Activated T-helper 1 cell treated with Interleukin-2 at 50 U/mL for 16 hours (primary cell): Measurements from ENCODE around the gene HFM1.
"Not testable (repeated sequence)": the region's sequence is repeated elsewhere in the genome, so short reads cannot be mapped to it uniquely, and the experiment has no call there.

Source experiments
- DNase-seq: peaks from one replicate; pipeline ENCODE4 v3.0.0-alpha.2; 2020; ENCODE audit warnings: low read depth

Gene HFM1

DNA sequence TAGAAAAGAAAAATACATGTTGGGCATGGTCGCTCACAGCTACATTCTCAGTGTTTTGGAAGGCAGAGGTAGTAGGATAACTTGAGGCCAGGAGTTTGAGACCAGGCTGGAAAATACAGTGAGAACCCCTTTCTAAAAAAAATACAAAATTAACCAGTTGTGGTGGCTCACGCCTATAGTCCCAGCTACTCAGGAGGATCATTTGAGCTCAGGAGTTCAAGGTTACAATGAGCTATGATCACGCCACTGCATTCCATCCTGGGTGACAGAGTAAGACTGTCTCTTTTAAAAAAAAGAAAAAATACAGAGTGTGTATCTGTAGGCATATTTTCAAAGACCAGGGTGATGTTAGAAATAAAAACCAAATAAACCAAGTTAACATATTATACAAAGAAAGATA, 57.8 kb downstream of the HFM1 start:
- no peak for DNase-seq

DNA sequence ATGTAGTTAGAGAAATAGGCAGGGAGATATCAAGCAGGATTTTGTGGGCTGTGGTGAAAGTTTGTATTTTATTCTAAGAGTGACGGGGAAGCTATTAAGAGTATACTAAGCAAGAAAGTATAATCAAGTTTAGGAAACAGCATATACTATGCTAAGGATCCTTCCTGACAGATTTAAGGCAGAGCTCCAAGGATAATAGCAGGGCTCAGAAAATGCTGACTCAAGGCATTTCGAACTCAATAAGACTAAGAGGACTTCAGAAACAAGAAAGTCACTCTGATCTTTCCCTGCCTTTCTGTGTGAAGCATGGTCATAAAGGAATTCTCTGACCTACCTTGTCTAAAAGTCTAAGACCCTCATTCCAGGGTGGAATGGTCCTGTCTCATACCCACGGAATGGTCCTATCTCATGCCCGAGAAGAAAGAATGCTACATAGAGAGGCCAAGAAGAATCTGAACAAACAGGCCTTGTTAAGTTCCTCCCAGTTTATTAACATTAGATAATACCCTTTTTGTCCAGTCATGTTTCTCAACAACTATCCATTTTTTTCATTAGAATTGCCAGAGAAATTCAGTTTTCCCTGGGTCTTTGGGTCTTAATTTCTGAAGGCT, 59.1 kb downstream of the HFM1 start:
- no peak for DNase-seq

DNA sequence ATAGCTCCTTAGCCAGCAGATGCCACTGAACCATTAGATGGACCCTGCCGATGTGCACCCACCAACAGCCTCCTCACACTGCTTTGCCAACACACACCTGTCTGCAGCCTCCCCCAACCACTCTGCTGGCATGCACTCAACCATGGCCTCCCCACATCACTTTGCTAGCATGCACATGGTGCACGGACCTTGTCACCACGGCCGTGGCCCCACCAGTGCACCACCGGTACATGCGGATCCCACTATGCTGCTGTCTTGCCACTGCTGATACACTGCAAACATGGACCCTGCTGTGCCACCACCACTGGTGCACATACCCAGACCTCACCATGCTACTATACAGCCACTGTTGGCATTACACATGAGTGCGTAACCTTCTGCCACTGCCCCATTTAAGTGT, 66.1 kb downstream of the HFM1 start:
- DNase-seq: no peak

DNA sequence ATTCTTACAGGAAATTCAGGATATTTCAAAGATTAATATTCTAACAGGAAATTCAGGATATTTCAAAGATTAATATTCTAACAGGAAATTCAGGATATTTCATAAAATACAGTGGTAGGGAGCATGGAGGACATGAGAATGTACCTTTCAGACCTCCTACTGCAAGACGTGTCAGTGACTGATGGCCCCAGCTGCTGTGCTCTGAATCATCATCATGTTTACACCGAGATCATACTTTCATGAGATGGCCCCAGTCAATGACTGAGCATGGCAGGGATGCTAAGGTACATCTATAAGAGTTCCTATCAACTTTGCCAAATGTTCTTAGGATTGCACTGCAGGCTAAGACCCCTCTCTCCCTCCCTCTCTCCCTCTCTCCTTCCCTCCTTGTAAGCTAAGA, 69.0 kb downstream of the HFM1 start:
- DNase-seq: no peak

DNA sequence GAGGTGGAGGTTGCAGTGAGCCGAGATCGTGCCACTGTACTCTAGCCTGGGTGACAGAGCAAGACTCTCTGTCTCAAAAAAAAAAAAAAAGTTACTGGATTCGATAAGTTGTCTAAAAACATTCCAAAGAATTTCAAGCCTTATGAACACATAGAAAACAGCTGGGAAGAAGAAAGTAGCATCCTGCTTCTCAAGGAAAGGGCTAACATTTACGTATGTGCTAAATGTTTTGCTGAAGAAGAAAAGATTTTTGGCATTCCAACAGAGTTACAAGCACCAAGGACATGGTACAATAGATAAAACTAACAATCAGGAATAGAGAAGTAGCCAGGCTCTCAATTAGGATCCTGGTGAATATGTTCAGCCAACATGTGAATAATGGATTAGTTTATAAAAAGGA, 69.8 kb downstream of the HFM1 start:
- no peak for DNase-seq

DNA sequence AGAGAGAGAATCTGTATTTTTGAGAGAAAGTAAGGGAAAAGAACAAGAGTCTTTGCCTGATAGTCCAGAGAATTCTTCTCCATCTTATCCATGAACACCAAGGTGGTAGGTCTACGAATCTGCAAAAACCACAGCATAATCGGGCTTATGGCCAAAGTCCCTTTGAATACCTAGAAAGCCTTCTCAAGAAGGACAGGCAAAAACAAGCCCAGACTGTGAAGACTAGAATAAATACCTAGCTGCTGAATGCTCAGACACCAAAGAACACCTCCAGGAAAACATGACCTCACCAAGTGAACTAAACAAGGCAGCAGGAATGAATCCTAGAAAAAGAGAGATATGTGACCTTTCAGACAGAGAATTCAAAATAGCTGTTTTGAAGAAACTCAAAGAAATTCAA, 79.2 kb downstream of the HFM1 start:
- no peak for DNase-seq

DNA sequence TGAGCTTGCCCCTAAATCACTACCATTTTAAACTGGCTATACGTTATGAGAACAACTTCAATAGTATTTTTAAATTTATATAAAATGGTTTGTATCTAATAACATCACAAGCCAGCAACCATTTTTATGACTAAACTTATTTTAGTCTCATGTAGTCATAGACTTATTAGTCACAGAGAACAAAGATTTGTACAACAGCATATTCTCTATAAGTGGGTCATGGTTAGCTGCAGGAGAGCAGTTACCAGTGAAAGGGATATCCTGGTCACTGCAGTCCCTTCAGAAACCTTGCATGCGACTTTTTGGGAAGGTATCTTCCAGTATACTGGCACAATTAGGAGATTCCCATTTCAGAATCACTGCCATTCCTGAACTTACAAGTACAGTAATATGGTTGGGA, 90.0 kb downstream of the HFM1 start:
- DNase-seq: no peak

DNA sequence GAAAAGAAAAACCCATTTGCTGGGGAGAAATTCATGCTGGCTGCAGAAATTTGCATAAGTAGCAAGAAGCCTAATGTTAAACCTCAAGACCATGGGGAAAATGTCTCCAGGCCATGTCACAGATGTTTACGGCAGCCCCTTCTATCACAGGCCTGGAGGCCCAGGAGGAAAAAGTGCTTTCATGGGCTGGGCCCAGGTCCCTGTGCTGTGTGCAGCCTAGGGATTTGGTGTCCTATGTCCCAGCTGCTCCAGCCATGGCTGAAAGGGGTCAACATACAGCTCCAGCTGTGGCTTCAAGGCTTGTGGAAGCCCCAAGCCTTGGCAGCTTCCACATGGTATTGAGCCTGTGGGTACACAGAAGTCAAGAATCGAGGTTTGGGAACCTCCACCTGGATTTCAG, 93.0 kb downstream of the HFM1 start:
- DNase-seq: no peak

DNA sequence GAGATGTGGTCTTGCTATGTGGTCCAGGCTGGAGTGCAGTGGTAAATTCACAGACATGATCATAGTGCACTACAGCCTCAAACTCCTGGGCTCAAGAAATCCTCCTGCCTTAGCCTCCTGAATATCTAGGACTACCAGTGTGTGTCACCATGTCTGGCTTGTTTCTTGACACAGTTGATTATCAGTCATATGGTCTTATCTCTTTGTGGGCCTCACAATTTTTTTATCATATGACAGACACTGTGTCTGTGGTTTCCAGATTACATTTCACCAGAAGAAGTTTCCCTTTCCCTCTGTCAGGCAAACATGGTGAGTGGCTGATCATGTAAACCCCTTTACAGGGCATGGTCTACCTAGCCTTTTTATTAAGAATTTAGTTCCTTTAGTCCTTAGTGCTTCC, 96.1 kb downstream of the HFM1 start:
- no peak for DNase-seq

DNA sequence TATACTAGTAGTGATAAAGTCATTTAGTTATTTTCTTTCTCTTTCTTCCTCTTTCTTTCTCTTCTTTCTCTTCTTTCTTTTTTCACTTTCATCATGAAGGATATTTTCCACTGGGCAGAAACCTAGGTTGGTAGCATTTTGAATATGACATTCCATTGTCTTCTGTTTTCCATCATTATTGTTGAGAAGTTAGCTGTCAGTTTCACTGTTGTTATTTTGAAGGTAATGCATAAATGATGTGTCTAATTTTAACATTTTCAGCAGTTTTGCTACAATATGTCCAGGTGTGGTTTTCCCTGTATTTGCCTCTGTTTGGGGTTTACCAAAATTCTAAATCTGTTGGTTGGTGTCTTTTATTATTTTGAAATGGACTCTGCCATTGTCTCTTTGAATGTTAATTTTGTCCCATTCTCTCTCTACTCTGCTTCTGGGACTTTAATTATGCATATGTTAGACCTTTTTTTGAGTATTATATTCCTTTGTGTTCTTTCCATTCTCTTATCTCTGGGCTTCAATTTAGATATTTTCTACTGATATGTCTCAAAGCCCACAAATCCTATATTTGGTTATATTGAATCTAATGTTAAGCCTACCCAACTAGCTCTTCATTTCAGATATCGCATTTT, 96.7 kb downstream of the HFM1 start:
- DNase-seq: no peak

DNA sequence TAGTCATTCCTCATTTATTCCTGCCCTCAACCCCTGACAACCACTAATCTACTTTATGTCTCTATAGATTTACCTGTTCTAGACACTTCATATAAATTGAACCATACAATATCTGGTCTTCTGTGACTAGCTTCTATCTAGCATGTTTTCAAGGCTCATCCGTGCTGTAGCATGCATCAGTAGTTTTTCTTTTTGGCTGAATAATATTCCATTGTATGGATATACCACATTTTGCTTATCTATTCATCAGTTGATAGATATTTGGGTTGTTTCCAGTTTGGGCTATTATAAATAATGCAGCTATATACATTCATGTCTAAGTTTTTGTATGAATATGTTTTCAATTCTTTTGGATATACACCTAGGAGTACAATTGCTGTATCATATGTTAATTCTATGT, 101.5 kb downstream of the HFM1 start:
- DNase-seq: no peak

DNA sequence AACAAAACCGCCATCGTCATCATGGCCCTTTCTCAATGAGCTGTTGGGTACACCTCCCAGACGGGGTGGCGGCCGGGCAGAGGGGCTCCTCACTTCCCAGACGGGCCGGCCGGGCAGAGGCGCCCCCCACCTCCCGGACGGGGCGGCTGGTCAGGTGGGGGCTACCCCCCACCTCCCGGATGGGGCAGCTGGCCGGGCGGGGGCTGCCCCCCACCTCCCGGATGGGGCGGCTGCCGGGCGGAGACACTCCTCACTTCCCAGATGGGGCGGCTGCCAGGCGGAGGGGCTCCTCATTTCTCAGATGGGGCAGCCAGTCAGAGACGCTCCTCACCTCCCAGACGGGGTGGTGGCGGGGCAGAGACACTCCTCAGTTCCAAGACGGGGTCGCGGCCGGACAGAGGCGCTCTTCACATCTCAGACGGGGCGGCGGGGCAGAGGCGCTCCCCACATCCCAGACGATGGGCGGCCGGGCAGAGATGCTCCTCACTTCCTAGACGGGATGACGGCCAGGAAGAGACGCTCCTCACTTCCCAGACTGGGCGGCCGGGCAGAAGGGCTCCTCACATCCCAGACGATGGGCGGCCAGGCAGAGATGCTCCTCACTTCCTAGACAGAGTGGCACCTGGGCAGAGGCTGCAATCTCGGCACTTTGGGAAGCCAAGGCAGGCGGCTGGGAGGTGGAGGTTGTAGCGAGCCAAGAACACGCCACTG, 115.6 kb downstream of the HFM1 start:
- not testable (repeated sequence) for DNase-seq

DNA sequence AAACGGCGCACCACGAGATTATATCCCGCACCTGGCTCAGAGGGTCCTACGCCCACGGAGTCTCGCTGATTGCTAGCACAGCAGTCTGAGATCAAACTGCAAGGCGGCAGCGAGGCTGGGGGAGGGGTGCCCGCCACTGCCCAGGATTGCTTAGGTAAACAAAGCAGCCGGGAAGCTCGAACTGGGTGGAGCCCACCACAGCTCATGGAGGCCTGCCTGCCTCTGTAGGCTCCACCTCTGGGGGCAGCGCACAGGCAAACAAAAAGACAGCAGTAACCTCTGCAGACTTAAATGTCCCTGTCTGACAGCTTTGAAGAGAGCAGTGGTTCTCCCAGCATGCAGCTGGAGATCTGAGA, 117.7 kb downstream of the HFM1 start:
- DNase-seq: not testable (repeated sequence)

DNA sequence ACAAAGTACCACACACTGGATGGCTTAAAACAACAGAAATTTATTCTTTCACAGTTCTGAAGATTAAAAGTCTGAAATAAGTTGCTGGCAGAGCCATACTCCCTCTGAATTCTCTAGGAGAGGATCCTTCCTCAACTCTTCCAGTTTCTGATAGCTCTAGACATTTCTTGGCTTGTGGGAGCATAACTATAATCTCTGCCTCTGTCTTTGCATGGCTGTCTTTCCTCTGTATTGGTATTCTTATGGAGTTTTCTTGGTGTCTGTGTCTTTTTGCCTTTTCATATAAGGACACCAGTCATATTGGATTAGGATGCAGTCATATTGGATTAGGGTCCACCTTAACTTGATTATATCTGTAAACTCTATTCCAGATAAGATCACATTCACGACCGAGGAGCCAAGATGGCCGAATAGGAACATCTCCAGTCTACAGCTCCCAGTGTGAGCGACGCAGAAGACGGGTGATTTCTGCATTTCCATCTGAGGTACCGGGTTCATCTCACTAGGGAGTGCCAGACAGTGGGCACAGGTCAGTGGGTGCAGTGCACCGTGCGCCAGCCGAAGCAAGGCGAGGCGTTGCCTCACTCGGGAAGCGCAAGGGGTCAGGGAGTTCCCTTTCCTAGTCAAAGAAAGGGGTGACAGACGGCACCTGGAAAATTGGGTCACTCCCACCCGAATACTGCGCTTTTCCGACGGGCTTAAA, 118.2 kb downstream of the HFM1 start:
- DNase-seq: not testable (repeated sequence)

DNA sequence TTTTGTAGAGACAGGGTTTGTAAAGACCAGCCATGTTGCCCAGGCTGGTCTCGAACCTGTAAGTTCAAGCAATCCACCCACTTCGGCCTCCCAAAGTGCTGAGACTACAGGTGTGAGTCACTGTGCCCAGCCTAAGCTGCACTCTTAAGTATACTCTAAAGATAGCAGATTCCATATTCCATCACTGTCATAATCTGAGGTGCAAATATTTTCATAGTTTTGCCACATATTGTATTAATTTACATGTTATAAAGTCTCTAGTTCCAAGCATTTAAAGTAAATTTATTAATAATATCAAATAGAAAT, 121.3 kb downstream of the HFM1 start:
- DNase-seq: no peak

DNA sequence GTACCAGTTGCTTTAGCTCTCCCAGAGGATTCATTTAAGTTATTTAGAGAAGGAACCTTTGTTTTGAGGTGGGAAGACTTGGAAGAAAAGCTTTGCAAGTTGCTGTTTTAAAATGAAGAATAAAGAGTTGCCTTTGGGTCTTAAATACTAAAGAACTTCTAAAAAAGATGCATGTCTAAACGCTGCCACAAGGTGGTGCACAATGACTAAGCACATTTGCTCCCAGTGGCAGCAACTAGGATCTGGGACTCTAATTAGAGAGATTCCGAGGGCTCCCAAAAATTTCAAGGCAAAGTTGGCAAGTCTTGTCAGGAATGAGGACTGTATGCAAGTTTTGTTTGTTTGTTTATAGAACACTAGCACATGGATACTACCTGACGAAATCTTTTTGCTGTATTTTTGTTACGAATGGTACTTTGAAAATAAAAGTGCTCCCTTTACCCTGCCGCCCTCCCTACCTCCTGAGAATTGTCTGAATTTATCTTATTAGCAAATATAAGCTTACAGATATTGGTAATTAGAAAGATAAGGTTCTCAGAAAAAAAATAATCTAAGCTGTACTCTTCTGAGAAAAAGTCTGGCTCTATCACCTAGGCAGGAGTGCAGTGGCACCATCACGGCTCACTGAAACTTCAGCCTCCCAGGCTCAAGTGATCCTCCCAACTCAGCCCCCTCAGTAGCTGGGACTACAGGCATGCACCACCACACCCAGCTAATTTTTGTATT, 121.8 kb downstream of the HFM1 start:
- DNase-seq: no peak

DNA sequence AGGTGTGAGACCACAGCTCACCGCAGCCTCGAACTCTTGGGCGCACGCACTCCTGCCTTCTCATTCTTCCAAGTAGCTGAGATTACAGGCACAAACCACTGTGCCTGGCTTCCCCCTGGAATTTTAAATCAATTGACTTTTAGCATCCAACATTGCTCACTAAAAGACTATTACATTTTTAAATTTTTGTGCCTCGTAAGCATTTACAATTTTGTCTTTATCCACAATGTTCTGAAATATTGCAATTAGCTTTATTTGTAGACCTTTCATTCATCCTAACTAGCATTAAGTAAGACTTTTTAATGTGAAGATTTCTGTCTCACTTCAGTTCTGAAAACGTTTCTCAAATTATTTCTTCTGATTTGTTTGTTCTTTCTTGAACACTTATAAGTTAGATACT, 122.9 kb downstream of the HFM1 start:
- no peak for DNase-seq

DNA sequence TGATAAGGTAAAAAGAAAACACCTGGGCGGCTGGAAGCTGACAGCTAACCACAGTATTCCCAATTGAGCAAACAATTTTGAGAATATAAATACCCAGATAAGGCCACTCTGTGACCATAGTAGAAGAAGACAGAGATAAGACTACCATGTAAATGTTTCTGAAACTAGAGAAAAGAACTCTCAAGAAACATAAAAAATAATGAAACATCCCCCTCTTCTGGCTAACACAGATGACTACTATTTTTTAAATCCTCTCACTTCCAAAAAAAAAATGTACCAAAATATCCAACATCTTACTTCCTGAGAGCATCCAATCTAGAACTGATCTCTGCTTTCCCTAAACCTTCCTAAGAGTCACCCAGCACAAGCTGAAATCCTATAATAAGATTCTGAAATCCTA, 125.9 kb downstream of the HFM1 start:
- no peak for DNase-seq

DNA sequence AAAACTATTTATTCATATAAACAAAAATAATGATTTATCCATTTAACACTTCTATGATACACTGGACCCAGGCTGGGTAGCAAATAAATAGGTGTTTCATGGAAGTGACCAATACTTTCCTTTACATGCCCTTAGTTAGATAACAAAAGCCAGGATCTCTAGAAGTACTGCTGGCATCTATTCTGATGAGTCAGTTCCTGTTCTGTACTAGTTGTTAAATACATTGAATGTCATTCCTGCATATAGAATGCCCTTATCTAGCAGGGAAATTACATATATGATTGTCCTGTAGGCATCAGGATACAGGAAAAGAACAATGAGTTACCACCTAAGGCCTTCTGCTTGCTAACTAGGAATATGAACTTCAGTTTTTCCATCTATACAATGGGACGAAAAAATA, 130.8 kb downstream of the HFM1 start:
- DNase-seq: no peak

DNA sequence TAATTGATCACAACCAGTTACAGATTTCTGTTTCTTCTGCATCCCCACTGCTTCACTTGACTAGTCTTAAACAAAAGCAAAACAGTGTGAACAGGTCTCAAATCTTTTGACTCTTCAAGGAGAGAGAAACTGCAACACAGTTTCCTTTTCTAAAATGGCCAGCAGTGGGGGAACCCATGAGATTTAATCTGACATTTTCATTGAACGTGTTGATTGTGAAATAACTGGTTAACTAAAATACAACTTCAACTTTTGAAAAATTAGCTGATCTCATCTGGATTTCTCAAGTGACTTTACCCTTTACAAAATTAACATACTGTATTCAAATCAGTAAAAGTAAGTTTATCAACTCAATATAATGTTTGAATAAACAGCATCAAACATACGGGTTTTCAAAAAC, 143.0 kb downstream of the HFM1 start:
- DNase-seq: no peak

DNA sequence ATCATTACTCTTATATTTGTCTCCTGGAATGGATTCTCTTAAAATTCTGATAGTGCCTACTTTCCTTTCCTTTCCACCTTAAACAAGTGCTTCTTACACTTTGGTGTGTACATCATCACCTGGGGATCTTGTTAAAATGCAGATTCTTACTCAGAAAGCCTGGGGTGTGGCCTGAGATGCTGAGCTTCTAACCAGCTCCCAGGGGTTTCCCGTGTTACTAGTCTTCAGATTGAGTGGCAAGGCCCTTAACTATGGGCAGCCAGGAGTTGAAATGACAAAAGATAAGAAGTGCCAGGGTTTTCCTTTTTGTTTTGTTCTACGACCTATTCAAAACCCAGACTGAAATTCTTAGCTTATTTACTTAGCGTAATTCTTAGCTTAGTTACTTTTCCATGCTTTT, 159.2 kb downstream of the HFM1 start:
- no peak for DNase-seq

DNA sequence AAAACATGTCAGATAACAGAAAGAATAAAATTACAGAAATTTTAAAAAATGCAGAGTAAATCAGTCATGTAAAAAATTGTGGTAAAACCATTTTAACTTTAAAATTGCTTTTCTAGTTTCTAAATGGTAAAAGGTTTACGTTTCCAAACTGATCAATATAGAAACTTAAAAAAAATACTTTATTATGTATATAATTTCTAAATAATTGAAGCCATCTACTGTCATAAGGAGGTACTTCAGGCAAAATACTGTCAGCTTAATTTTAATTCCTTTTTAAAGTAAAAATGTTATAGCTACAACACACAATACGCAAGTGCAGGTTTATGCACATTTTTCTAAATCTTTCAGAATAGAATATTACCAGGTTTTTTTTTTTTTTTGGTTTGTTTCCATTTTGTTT, 159.9 kb downstream of the HFM1 start:
- no peak for DNase-seq

DNA sequence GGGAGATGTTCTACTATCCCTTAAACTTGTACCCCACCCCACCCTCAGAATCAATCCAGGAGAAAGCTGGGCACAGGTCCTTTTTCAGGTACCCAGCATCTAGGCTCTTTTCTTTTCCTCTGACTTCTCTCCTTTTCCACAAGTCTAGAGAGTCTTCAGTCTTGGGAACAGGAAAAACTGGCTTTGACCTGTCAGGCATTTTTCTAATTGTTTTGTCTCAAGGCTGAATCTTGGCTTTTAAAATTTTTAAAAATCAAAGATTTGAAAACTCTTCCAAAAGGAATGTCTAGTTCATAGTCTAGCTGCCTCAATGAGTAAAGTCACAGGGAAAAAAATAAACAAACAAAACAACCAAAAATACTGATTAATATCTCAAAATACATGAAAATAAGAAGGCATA, 161.5 kb downstream of the HFM1 start:
- DNase-seq: no peak
